Measurements from ENCODE around the gene SNAPIN.

- no peak for TF ChIP-seq CTCF (IDR thresholded peaks at IDR 0.05)
- no peak for TF ChIP-seq EP300 (IDR thresholded peaks at IDR 0.05)
- peak; percentile 79 to 88 for TF ChIP-seq POLR2AphosphoS5 (IDR thresholded peaks at IDR 0.05)
These were observed 45.7 kb upstream of the SNAPIN start, which contains the start of gene S100A16 for GRCh38 chr1:153612755-153613331.
